SK-N-SH (cell line): ENCODE measurements around the gene ELMO2. TPM values are rescaled to one million over a fixed set of nuclear protein-coding genes. Genes with fewer than 3 reads are reported as not detected.

ENCODE experiments used
- CTCF ChIA-PET: fragments of 300-600, 350-600 bp; formaldehyde crosslinking; extraction: SDS; loops from one replicate; lab custom pipeline; 2021; lab: Yijun Ruan, JAX
- POLR2A ChIA-PET: fragments of 350-600 bp; sonication (Branson Sonifier 250); formaldehyde crosslinking; extraction: SDS; loops from one replicate; lab custom pipeline; 2020; ENCODE audit warnings: antibody characterized with exemption, inconsistent platforms; lab: Yijun Ruan, JAX
- DNase-seq: peaks from one replicate; pipeline ENCODE4 v3.0.0; 2012
- H2AFZ ChIP-seq: fragments of 200-600 bp; sonication (generic); 2 replicates; pipeline ENCODE4 v1.8.1; 2016; ENCODE audit warnings: antibody characterized with exemption, mild to moderate bottlenecking, low read depth
- H3F3A ChIP-seq: fragments of 200-600 bp; sonication (generic); replicated peaks from 2 replicates; pipeline ENCODE3; 2016; ENCODE audit warnings: antibody characterized with exemption, mild to moderate bottlenecking; ENCODE audit not compliant: insufficient read depth
- H3K27ac ChIP-seq, 2 experiments: fragments of 200-500 bp in 1 of 2; fragments of 200-600 bp in 1 of 2; sonication (Bioruptor generic) in 1 of 2; sonication (generic), shearing (Covaris generic) in 1 of 2; 2 replicates each; pipeline versions ENCODE4 v1.5.1 to v1.6.1; 2014 to 2016; ENCODE audit warnings: low read depth in 2 of 2, inconsistent platforms in 1 of 2, low read length in 1 of 2, mild to moderate bottlenecking in 1 of 2, mixed read lengths in 1 of 2
- H3K27me3 ChIP-seq: fragments of 200-600 bp; sonication (generic), shearing (Covaris generic); 2 replicates; pipeline ENCODE4 v1.6.1; 2016; ENCODE audit warnings: mixed run types; ENCODE audit not compliant: insufficient read depth
- H3K36me3 ChIP-seq, 2 experiments: fragments of 200-500 bp in 1 of 2; fragments of 200-600 bp in 1 of 2; sonication (Bioruptor generic) in 1 of 2; sonication (generic) in 1 of 2; replicated peaks in 1 of 2; 2 replicates each; pipeline versions ENCODE3 to v1.5.1; 2014 to 2016; ENCODE audit warnings: low read length in 1 of 2, mild to moderate bottlenecking in 1 of 2; ENCODE audit not compliant: insufficient read depth in 2 of 2, control insufficient read depth in 1 of 2
- H3K4me1 ChIP-seq, 2 experiments: fragments of 200-500 bp in 1 of 2; fragments of 200-600 bp in 1 of 2; sonication (Bioruptor generic) in 1 of 2; sonication (generic), shearing (Covaris generic) in 1 of 2; 2 replicates each; pipeline versions ENCODE4 v1.5.1 to v1.6.1; 2014 to 2016; ENCODE audit warnings: low read depth in 1 of 2, low read length in 1 of 2, mixed run types in 1 of 2; ENCODE audit not compliant: insufficient read depth in 2 of 2, control insufficient read depth in 1 of 2
- H3K4me2 ChIP-seq: fragments of 200-600 bp; sonication (generic), shearing (Covaris generic); 2 replicates; pipeline ENCODE4 v1.6.1; 2017; ENCODE audit warnings: mixed run types
- H3K4me3 ChIP-seq, 2 experiments: fragments of 200-500 bp in 1 of 2; fragments of 200-600 bp in 1 of 2; sonication (Bioruptor generic) in 1 of 2; sonication (generic), shearing (Covaris generic) in 1 of 2; 2 replicates each; pipeline versions ENCODE4 v1.5.1 to v1.8.1; 2014 to 2016; ENCODE audit warnings: low read depth in 2 of 2, inconsistent platforms in 1 of 2, low read length in 1 of 2, mild to moderate bottlenecking in 1 of 2, mixed read lengths in 1 of 2, moderate library complexity in 1 of 2
- H3K79me2 ChIP-seq: fragments of 200-600 bp; sonication (generic); 2 replicates; pipeline ENCODE4 v1.8.1; 2017; ENCODE audit warnings: mild to moderate bottlenecking; ENCODE audit not compliant: insufficient read depth
- H3K9ac ChIP-seq: fragments of 200-600 bp; sonication (generic); 2 replicates; pipeline ENCODE4 v1.6.1; 2017; ENCODE audit warnings: mixed run types
- H3K9me2 ChIP-seq: fragments of 200-600 bp; sonication (generic); 2 replicates; pipeline ENCODE4 v1.6.1; 2017; ENCODE audit warnings: mixed run types
- H3K9me3 ChIP-seq: fragments of 200-600 bp; sonication (generic); 2 replicates; pipeline ENCODE4 v1.6.1; 2017; ENCODE audit warnings: mixed run types, mild to moderate bottlenecking, moderate library complexity
- H4K20me1 ChIP-seq: fragments of 200-600 bp; sonication (generic); 2 replicates; pipeline ENCODE4 v1.6.1; 2017; ENCODE audit warnings: mild to moderate bottlenecking, mixed run types; ENCODE audit not compliant: insufficient read depth
- CHD2 ChIP-seq: fragments of 150-350 bp; IDR thresholded peaks from 2 replicates; pipeline ENCODE4 v1.6.1; 2018; ENCODE audit warnings: low read length; ENCODE audit not compliant: partially characterized antibody
- CTCF ChIP-seq: fragments of 200-600 bp; sonication (generic); IDR thresholded peaks from 2 replicates; pipeline ENCODE4 v1.6.1; 2017; ENCODE audit warnings: antibody characterized with exemption, mild to moderate bottlenecking, moderate library complexity
- EP300 ChIP-seq, 2 experiments: IDR thresholded peaks; 2 replicates each; pipeline versions ENCODE4 v1.4.0 to v1.6.1; 2012; ENCODE audit warnings: borderline replicate concordance in 1 of 2, low read depth in 1 of 2, low read length in 1 of 2
- FOSL2 ChIP-seq: IDR thresholded peaks from 2 replicates; pipeline ENCODE4 v1.4.0; 2012; ENCODE audit warnings: low read depth, mild to moderate bottlenecking, moderate library complexity, borderline replicate concordance
- GABPA ChIP-seq: IDR thresholded peaks from 2 replicates; pipeline ENCODE4 v1.4.0; 2012; ENCODE audit warnings: low read depth, mild to moderate bottlenecking
- GATA2 ChIP-seq: sonication (generic); formaldehyde crosslinking; IDR thresholded peaks from 2 replicates; pipeline ENCODE4 v1.5.0; 2020; ENCODE audit warnings: mild to moderate bottlenecking, missing genetic modification reagents
- JUND ChIP-seq: IDR thresholded peaks from 2 replicates; pipeline ENCODE4 v1.4.0; 2012
- NFIC ChIP-seq: IDR thresholded peaks from 2 replicates; pipeline ENCODE4 v1.4.0; 2012; ENCODE audit warnings: borderline replicate concordance
- NRF1 ChIP-seq: IDR thresholded peaks from 2 replicates; pipeline ENCODE4 v1.6.1; 2012; ENCODE audit warnings: low read depth, mild to moderate bottlenecking, low read length
- PBX3 ChIP-seq: IDR thresholded peaks from 2 replicates; pipeline ENCODE4; 2012
- REST ChIP-seq: IDR thresholded peaks from 2 replicates; pipeline ENCODE4 v1.6.1; 2012; ENCODE audit warnings: mild to moderate bottlenecking, low read depth, low read length, moderate library complexity
- SIN3A ChIP-seq: IDR thresholded peaks from 2 replicates; pipeline ENCODE4 v1.6.1; 2012; ENCODE audit warnings: low read depth, mild to moderate bottlenecking, low read length, moderate library complexity, borderline replicate concordance
- SMC3 ChIP-seq: IDR thresholded peaks from 2 replicates; pipeline ENCODE4 v1.6.1; 2012; ENCODE audit warnings: low read depth, low read length, improper control_type of control experiment
- TAF1 ChIP-seq: IDR thresholded peaks from 2 replicates; pipeline ENCODE4 v1.6.1; 2012; ENCODE audit warnings: low read depth, mild to moderate bottlenecking, low read length, moderate library complexity, borderline replicate concordance
- TCF12 ChIP-seq: IDR thresholded peaks from 2 replicates; pipeline ENCODE4 v1.4.0; 2012
- TEAD4 ChIP-seq: IDR thresholded peaks from 2 replicates; pipeline ENCODE4 v1.4.0; 2012; ENCODE audit warnings: mild to moderate bottlenecking, borderline replicate concordance; ENCODE audit not compliant: insufficient read depth
- USF2 ChIP-seq: fragments of 150-350 bp; IDR thresholded peaks from 2 replicates; pipeline ENCODE4 v1.6.1; 2017; ENCODE audit warnings: antibody characterized with exemption, low read length, low read depth, borderline replicate concordance
- WGBS: methylation state at CpG from one replicate; pipeline ENCODE4 v1.1.6; 2017; ENCODE audit warnings: low lambda C conversion rate; 5-methylcytosine and 5-hydroxymethylcytosine counted together
- polyA plus RNA-seq, 3 experiments: library from polyadenylated mRNA; depleted of rRNA; stranded (reverse); fragments of >200 nt; gene quantifications; 2 replicates each; pipeline ENCODE4 v1.2.3, GENCODE V29; 2012

Gene ELMO2
- polyA plus RNA-seq, 1 of the 3 experiments (the other 2 are of a cell fraction): 32.1 TPM

GRCh38 chr20:46419882-46420281 lies 13.5 kb upstream of the ELMO2 start:
- Histone ChIP-seq H3K36me3 (no peaks in the 10 kb centered on the region), H3K9me2 (no peaks in the 10 kb centered on the region), H3K79me2 (no peaks in the 10 kb centered on the region), H3K27ac (no peak overlapping the region), H3K4me1 (no peaks in the 10 kb centered on the region), H4K20me1 (no peaks in the 10 kb centered on the region), H3K9ac (no peak overlapping the region), H3K4me3 (no peak overlapping the region), H3K9me3 (no peaks in the 10 kb centered on the region), H3K4me2 (no peak overlapping the region), H3K27me3 (no peaks in the 10 kb centered on the region; the same call in 1 of the 2 replicates), H2AFZ (no peak overlapping the region; the same call in 1 of the 2 replicates), H3F3A (no peaks in the 10 kb centered on the region)
- ChIA-PET CTCF (interaction anchor here (1.0 to 1.7 kb wide), 3 partner anchors 9 to 291 kb away, joined by 4 read pairs; no protein-coding TSS in a partner anchor), POLR2A (no interaction called here)
- TF ChIP-seq FOSL2 (no peak), TCF12 (no peak), NFIC (no peak), TEAD4 (no peak), USF2 (no peak), CHD2 (no peak), REST (no peak), TAF1 (no peak), SMC3 (no peak), PBX3 (no peak), GABPA (no peak), NRF1 (no peak), CTCF (no peak), SIN3A (no peak), GATA2 (CRISPR knock-in tag) (no peak), EP300 (IDR thresholded peaks at IDR 0.05; ENCODE audit: borderline replicate concordance in 1 of 2, low read depth in 1 of 2, low read length in 1 of 2) (no peak), JUND (no peak)
- DNase-seq: no peak
- 27% methylated on average over 1 of the region's 1 CpG for WGBS
